Prostate gland (tissue), 2 donors: Measurements from ENCODE around the gene C5orf15.

Source experiments
- POLR2A ChIP-seq: fragments of 450-650 bp; IDR thresholded peaks from one replicate; pipeline ENCODE4 v1.6.1; 2016; ENCODE audit warnings: antibody characterized with exemption, mild to moderate bottlenecking
- TF ChIP-seq, protein P1 (sequence below), 4 experiments: fragments of 200-600 bp in 2 of 4; fragments of 450-650 bp in 2 of 4; sonication (generic) in 2 of 4; IDR thresholded peaks; 1 replicate in 3 of 4; 2 replicates in 1 of 4; pipeline ENCODE4 v1.5.1; 2016 to 2019; ENCODE audit warnings: antibody characterized with exemption in 4 of 4, mild to moderate bottlenecking in 2 of 4, moderate library complexity in 2 of 4

DNA sequence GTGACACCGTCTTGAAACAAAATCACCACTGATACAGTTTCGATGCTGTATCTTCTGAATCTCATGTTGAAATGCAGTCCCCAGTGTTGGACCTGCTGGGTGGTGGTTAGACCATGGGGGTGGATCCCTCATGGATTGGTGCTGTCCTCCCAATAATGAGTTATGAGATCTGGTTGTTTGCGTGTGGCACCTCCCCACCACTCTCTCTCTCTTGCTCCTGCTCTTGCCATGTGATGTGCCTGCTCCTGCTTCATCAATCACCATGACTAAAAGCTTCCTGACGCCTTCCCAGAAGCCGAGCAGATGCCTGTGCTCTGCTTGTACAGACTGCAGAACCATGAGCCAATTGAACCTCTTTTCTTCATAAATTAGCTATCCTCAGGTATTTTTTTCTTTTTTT lies 15.2 kb upstream of the C5orf15 start:
- TF ChIP-seq, protein P1, sequence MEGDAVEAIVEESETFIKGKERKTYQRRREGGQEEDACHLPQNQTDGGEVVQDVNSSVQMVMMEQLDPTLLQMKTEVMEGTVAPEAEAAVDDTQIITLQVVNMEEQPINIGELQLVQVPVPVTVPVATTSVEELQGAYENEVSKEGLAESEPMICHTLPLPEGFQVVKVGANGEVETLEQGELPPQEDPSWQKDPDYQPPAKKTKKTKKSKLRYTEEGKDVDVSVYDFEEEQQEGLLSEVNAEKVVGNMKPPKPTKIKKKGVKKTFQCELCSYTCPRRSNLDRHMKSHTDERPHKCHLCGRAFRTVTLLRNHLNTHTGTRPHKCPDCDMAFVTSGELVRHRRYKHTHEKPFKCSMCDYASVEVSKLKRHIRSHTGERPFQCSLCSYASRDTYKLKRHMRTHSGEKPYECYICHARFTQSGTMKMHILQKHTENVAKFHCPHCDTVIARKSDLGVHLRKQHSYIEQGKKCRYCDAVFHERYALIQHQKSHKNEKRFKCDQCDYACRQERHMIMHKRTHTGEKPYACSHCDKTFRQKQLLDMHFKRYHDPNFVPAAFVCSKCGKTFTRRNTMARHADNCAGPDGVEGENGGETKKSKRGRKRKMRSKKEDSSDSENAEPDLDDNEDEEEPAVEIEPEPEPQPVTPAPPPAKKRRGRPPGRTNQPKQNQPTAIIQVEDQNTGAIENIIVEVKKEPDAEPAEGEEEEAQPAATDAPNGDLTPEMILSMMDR (IDR thresholded peaks at IDR 0.05): no peak
- TF ChIP-seq POLR2A: no peak
